Stimulated activated CD4-positive, alpha-beta T cell treated with anti-CD3 and anti-CD28 coated beads, Interleukin-1b, Interleukin-23, amount 100 ng/mL, for 4 hours (primary cell): ENCODE measurements around the gene CFAP57.

ENCODE experiments used
- DNase-seq, 2 donors: peaks; one replicate each; pipeline ENCODE4 v3.0.0-alpha.2; 2020; ENCODE audit warnings: low read depth in 2 of 2

The CFAP57 gene

GRCh38 chr1:43277116-43277876 is 105.2 kb downstream of the CFAP57 start:
- no peak for DNase-seq

- DNase-seq = no peak
Measured at GRCh38 chr1:43279161-43279560, 107.0 kb downstream of the CFAP57 start.

GRCh38 chr1:43279666-43280065 is 107.5 kb downstream of the CFAP57 start:
- DNase-seq = no peak

GRCh38 chr1:43280692-43281091 is 108.6 kb downstream of the CFAP57 start:
- no peak for DNase-seq

GRCh38 chr1:43282220-43283195 is 110.4 kb downstream of the CFAP57 start:
- no peak for DNase-seq

- DNase-seq = no peak
Measured at GRCh38 chr1:43284065-43284464, 111.9 kb downstream of the CFAP57 start.

GRCh38 chr1:43284546-43285110 is 112.5 kb downstream of the CFAP57 start:
- DNase-seq = no peak

- DNase-seq = no peak
Measured at GRCh38 chr1:43285269-43285990, 113.3 kb downstream of the CFAP57 start, which contains the start of gene C1orf210. Gene C1orf210, minus strand, starts transcription at chr1:43285581. Its CDS starts 2,311 bp downstream, at chr1:43283270.

GRCh38 chr1:43286115-43286514 is 114.0 kb downstream of the CFAP57 start:
- DNase-seq = no peak

GRCh38 chr1:43286533-43286932 is 114.4 kb downstream of the CFAP57 start:
- DNase-seq = no peak

- no peak for DNase-seq
Measured at GRCh38 chr1:43288058-43288784, 116.1 kb downstream of the CFAP57 start.

- no peak for DNase-seq
Measured at GRCh38 chr1:43288785-43289706, 116.9 kb downstream of the CFAP57 start.

- DNase-seq = no peak
Measured at GRCh38 chr1:43292216-43292615, 120.1 kb downstream of the CFAP57 start.

GRCh38 chr1:43292679-43293078 is 120.5 kb downstream of the CFAP57 start:
- DNase-seq = no peak

- no peak for DNase-seq
Measured at GRCh38 chr1:43293176-43293575, 121.0 kb downstream of the CFAP57 start.

- DNase-seq = no peak
Measured at GRCh38 chr1:43293896-43294760, 122.0 kb downstream of the CFAP57 start.

GRCh38 chr1:43294761-43295160 is 122.6 kb downstream of the CFAP57 start:
- DNase-seq = no peak

GRCh38 chr1:43296207-43296606 is 124.1 kb downstream of the CFAP57 start:
- DNase-seq = no peak

- no peak for DNase-seq
Measured at GRCh38 chr1:43298055-43298454, 125.9 kb downstream of the CFAP57 start.
